Iris pigment epithelial cell (primary cell): ENCODE results near the gene EXOC4.
"Not testable (repeated sequence)": the region's sequence is repeated elsewhere in the genome, so short reads cannot be mapped to it uniquely, and the experiment has no call there.

Experiments used
- DNase-seq: peaks from one replicate; pipeline ENCODE4 v3.0.0-alpha.2; 2011; ENCODE audit warnings: low read depth

The EXOC4 gene

GRCh38 chr7:133625046-133625445 is 372.2 kb downstream of the EXOC4 start:
- no peak for DNase-seq

GRCh38 chr7:133629701-133630100 is 376.8 kb downstream of the EXOC4 start:
- DNase-seq: peak; percentile 22

- peak; percentile 87 for DNase-seq
Observed at GRCh38 chr7:133633055-133633454, 380.2 kb downstream of the EXOC4 start.

GRCh38 chr7:133635541-133635940 is 382.7 kb downstream of the EXOC4 start:
- DNase-seq: no peak

GRCh38 chr7:133638857-133639256 is 386.0 kb downstream of the EXOC4 start:
- no peak for DNase-seq

- no peak for DNase-seq
Observed at GRCh38 chr7:133641436-133641835, 388.6 kb downstream of the EXOC4 start.

- no peak for DNase-seq
Observed at GRCh38 chr7:133642907-133643306, 390.0 kb downstream of the EXOC4 start.

- DNase-seq: not testable (repeated sequence)
Observed at GRCh38 chr7:133643652-133644051, 390.8 kb downstream of the EXOC4 start.

- DNase-seq: peak; percentile 37
Observed at GRCh38 chr7:133645884-133646391, 393.1 kb downstream of the EXOC4 start.

- no peak for DNase-seq
Observed at GRCh38 chr7:133646472-133647315, 393.8 kb downstream of the EXOC4 start.

GRCh38 chr7:133649593-133649992 is 396.7 kb downstream of the EXOC4 start:
- DNase-seq: peak; percentile 35

GRCh38 chr7:133650069-133650468 is 397.2 kb downstream of the EXOC4 start:
- peak; percentile 93 for DNase-seq

GRCh38 chr7:133650487-133651300 is 397.8 kb downstream of the EXOC4 start:
- DNase-seq: peak; percentile 63

- no peak for DNase-seq
Observed at GRCh38 chr7:133652547-133652946, 399.7 kb downstream of the EXOC4 start.

GRCh38 chr7:133654547-133654946 is 401.7 kb downstream of the EXOC4 start:
- DNase-seq: no peak

GRCh38 chr7:133662276-133662675 is 409.4 kb downstream of the EXOC4 start:
- DNase-seq: no peak

GRCh38 chr7:133662830-133663229 is 410.0 kb downstream of the EXOC4 start:
- peak; percentile 18 for DNase-seq

GRCh38 chr7:133664528-133664927 is 411.6 kb downstream of the EXOC4 start:
- DNase-seq: no peak

GRCh38 chr7:133668296-133669060 is 415.6 kb downstream of the EXOC4 start:
- peak; percentile 49 for DNase-seq

- no peak for DNase-seq
Observed at GRCh38 chr7:133669061-133669455, 416.2 kb downstream of the EXOC4 start.

GRCh38 chr7:133670250-133670649 is 417.4 kb downstream of the EXOC4 start:
- no peak for DNase-seq

- DNase-seq: no peak
Observed at GRCh38 chr7:133672866-133673265, 420.0 kb downstream of the EXOC4 start.
